Cerebellar cortex (tissue), 1 donor: Measurements from ENCODE around the gene OSBPL5.

ENCODE experiments used
- DNase-seq: peaks from one replicate; pipeline ENCODE4 v3.0.0-alpha.2; 2015; ENCODE audit warnings: low spot score

OSBPL5 gene

DNA sequence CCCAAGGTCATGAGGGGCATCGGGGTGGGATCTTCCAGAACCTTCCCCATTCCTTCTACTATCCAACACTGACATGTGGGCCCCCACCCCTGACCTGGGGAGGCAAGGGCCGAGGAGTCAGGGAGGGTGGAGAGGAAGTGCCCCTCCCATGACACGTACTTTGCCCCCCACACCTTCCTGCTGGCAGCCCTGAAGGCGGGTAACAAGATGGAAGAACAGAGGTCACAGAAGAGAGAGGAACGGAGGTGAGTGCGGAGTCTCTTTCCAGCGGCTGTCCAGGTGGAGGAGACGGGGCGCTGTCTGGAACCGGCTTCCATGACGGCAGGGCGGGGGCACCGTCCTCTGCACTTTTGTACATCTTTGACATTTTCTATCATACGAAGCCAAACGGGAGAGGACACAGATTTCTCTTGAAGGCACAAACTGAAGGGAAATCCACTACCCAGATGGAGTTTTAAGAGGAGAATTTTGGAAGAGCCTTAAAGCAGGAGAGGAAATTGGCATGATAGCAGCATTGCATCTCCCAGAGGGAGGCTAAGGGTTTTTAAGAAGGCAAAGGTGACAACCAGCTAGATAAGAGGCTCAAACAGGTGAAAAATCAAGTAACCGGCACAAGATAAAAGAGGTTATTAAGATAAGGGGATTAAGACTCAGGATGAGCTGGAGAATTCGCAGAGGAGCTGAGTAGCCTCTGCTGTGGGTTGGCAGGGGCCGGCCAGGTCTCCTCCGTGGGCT, 16.7 kb downstream of the OSBPL5 start:
- DNase-seq: no peak

- DNase-seq: no peak
Measured at GRCh38 chr11:3147626-3148025, 17.5 kb downstream of the OSBPL5 start.

DNA sequence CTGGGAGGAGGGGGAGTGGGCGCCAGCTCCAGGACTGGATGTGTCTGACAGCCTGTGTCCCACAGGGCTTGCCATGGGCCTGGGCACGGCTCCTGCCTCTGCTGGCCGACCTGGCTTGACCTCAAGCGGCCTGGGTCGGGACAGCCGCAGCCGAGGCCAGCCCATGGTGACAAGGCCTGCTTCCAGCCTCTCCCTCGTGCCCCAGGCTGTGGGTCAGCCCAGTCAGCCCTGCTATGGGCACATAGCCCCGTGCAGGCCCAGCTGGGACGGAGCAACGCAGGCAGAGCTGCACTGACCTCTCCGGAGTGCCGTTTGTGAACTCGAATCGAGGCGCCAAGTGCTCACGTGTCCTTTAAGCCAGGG, 17.9 kb downstream of the OSBPL5 start:
- no peak for DNase-seq

DNA sequence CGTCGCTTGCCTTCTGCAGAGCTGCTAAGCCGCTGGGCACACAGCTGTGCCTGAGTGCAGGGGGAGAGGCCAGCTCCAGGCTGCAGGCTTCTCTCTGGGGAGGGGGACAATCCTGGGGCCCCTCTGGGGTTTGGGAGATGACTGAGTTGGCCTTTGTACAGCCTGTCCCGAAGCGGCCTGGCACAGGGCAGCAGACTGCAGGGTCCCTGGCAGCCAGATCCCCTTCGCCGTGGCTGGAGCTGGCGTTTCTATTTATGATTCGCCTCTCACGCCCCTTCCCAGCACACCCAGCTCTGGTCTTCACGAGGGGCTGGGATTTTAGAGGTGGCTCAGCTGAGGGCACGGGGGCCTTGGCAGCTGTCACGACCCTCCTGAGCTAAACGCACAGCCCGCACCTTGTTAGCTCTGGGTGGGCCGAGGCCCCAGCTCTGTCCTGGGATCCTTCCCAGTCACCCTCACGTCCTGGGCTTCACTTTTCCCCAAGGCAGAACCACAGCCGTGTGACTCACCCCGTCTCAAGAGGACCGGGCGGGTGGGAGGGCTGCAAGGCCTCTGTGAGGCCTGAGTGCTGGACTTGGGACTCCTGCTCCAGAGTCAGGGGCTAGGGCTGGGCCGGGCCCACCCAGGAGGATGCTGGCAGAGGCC, 18.4 kb downstream of the OSBPL5 start:
- no peak for DNase-seq

DNA sequence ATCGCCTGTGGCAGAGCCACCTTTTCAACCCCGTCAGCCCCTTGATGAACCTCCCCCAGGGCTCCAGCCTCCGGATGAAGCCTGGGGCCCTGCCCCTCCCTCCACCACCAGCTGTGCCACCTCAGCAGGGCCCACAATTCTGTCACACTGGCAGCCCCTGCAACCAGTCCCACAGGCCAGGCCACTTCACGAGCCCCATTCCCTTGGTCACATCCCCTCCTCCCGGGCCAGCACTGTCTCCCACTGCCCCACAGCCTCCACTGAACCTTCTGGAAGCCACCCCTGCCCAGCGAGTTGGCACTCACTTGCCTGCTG, 19.9 kb downstream of the OSBPL5 start:
- no peak for DNase-seq

- DNase-seq: no peak
Measured at GRCh38 chr11:3144296-3145205, 20.6 kb downstream of the OSBPL5 start.

DNA sequence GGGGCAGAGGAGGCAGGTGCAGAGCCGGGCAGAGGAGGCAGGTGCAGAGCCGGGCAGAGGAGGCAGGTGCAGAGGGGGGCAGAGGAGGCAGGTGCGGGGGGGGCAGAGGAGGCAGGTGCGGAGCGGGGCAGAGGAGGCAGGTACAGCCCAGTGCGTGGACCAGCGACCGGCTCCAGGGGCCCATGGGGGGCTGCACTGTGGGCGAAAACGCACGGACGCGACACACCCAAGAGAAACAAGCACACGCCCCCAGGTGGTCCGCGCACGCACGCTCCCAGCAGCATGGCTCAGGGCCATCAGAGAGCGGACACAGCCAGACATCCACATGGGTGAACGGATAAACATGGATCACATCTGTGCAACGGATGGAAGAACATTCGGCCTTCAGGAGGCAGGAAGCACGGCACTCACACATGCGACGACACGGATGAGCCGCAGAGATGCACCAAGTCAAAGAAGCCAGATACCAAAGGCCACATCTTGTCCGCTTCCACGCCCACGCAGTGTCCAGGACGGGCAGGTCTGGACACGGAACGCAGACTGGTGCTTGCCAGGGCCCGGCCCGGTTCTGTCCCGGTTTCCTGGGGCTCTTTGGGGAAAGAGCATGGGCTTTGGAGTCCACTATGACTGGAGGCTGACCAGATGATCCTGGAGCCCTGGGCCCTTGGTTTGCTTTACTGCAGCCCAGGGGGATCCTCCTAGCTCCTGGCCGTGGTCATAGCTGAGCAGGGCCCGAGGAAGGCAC, 21.8 kb downstream of the OSBPL5 start:
- no peak for DNase-seq

- no peak for DNase-seq
Measured at GRCh38 chr11:3140291-3140603, 24.9 kb downstream of the OSBPL5 start.

- DNase-seq: no peak
Measured at GRCh38 chr11:3139481-3140290, 25.4 kb downstream of the OSBPL5 start.

DNA sequence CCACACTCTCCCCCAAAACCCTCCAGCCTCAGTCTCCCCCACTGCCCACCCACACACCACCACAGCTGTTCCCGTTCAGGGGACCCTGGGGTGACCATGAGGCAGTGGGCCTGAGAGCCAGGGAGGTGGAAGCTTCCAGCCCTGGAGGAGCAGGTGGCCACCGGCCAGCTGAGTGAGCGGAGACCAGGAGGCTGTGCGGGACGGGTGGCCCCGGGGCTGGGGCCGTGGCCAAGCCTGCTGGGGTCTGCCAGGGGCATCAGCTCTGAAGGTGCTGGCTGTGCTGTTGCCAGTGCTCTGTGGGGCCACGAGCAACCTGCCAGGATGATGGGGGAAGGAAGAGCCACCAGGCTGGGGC, 26.0 kb downstream of the OSBPL5 start:
- no peak for DNase-seq

DNA sequence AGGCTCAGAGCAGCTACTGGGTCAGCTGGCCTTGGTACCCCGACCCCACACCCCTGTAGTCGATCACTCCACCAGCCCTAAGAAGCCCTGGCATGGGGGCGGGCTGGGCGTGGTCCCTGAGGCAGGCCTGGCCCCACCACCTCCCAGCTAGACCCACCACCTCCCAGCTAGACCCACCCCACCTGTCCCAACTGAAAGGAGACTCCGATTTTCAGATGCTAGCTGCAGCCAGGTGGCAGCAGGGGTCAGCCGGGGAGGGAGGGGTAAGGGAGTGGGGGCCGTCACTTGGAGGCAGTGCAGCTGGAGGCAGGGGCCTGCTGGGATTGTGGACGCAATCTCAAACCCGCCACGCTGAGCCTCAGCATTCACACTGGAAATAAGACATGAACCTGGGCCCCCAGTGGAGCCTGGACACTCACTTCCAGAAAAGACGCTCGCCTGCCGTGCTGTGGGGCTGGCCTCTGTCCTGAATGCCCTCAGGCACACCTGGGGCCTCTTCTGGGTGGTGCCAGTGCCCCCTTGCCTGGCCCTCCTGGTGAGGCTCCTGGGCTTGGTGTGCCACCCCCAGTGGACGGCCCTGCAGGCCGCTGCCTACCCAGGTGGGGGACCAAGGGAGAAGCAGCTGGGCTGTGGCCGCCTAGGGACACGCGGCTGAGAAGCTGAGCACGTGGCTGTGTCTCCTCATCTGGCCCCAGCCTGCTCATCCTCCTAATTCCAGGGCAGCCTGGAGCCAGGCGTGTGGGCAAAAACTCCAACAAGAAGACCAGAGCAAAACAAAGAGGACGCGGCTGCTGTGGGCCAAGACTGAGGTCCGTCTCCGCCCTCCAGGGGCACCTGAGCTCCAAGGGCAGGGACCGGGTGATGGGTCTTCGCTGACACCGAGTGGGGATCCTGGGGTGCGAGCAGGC, 26.7 kb downstream of the OSBPL5 start:
- no peak for DNase-seq

- DNase-seq: no peak
Measured at GRCh38 chr11:3137486-3138177, 27.5 kb downstream of the OSBPL5 start.

- DNase-seq: no peak
Measured at GRCh38 chr11:3136546-3137455, 28.3 kb downstream of the OSBPL5 start.

GRCh38 chr11:3135481-3136440, 29.3 kb downstream of the OSBPL5 start:
- no peak for DNase-seq

DNA sequence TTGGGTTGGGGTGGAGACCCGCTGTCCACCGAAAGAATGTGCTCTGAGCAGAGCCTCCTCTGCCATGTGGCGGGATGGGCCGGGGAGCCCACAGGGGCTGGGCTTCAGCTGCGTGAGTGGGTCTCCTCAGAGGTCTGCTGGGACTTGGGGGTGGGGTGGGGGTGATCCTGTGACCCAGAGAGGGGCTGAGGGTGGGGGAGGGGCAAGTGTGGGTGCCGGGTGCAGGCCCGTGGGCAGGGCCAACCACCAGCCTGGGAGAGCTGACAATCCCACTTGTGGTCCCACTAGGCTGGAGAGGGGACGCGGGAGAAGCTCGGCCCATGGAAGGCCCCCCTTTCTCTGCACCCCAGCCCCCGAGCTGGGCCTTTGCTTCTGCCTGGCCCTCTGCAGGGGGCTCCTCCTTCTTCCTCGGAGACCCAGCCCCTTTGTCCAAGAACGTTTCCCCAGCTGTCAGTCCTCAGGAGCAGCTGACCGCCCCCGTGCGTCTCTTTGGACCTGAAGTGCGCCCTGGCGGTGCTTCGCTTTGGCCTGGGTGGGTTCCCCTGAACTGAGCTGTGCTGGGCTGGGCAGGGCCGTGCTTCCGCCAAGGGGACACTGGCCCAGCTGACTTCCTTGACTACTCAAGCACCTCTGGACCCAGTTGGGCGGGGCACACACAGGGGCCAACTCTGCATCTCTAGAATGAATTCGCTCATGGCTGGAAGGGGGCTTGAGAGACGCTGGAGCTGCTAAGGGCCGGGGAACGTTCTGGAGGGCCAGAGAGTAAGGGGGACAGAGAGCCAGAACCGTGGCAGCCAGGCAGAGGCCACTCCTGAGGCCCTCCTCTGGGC, 30.2 kb downstream of the OSBPL5 start:
- DNase-seq: no peak

- DNase-seq: no peak
Measured at GRCh38 chr11:3134218-3134621, 30.9 kb downstream of the OSBPL5 start.
